ENCODE data around the gene ZFP62. TPM values are rescaled to one million over a fixed set of nuclear protein-coding genes. Genes with fewer than 3 reads are reported as not detected.
"Not testable (repeated sequence)": the region's sequence is repeated elsewhere in the genome, so short reads cannot be mapped to it uniquely, and the experiment has no call there.

The ZFP62 gene
- total RNA-seq, 8 experiments from 2014 or later = 26.0 to 57.3 (median 38.0) TPM

DNA sequence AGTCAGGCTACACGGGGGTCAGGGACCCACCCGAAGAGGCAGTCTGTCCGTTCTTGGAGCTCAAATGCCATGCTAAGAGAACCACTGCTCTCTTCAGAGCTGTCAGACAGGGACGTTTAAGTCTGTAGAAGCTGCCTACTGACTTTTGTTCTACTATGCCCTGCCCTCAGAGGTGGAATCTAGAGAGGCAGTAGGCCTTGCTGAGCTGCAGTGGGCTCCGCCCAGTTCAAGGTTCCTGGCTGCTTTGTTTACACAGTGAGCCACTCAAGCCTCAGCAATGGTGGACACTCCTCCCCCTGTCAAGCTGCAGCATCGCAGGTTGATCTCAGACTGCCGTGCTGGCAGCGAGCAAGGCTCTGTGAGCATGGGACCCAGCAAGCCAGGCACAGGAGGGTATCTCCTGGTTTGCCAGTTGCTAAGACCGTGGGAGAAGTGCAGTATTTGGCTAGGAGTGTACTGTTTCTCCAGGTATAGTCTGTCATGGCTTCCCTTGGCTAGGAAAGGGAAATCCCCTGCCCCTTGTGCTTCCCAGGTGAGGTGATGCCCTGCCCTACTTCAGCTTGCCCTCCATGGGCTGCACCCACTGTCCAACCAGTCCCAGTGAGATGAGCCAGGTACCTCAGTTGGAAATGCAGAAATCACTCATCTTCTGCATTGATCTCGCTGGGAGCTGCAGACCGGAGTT, 24.9 kb upstream of the ZFP62 start:
- H3K4me1 ChIP-seq (replicated peaks in 1 of 2); H3K4me3 ChIP-seq; H3K27ac ChIP-seq: not testable (repeated sequence)
- WGBS, 10 experiments = 0 to 80% (median 40%) methylated on average over 1 to 5 of the region's 11 CpGs; no CpG with 5 or more reads in 6 of the 10 experiments
- ATAC-seq (replicated peaks in 6 of 8) = peak in 7 of 8 experiments; percentile 31 to 63 (median 49)
- in situ Hi-C loops (cut with MboI; ENCODE audit: low pct_unique_long_range_greater_than_20kb in 2 of 9, low sequenced_read_pairs in 9 of 9, unreplicated experiment in 9 of 9) = loop anchor here in 1 of 9 experiments (25.0 kb wide), 1 partner anchor 126 kb away; no protein-coding TSS in a partner anchor

DNA sequence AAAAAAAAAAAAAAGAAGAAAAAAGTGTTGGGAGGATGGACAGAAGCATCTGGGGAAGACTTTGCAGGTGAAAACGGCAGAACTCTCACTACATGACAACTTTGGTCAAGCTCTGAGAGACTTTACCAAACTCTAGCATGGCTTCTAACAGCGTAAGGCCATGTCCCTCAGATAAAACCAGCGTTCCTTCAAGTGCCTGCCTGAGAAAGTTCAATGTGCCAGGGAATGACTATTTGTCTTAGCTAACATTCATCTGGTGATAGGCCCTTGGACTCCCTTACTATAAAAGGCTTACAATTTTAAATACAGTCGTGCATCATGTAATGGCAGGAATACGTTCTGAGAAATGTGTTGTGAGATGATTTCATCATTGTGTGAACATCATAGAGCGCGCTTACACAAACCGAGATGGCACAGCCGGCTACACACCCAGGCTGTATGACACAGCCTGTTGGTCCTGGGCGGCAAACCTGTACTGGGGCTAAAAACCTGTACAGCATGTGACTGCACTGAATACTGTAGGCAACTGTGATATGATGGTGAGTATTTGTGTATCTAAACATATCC, 14.9 kb upstream of the ZFP62 start:
- 20 to 94% (median 80%) methylated on average over 1 to 10 of the region's 10 CpGs; no CpG with 5 or more reads in 1 of the 10 experiments for WGBS, 10 experiments
- no peak overlapping the region for H3K27ac ChIP-seq
- no peak overlapping the region for H3K4me3 ChIP-seq
- in situ Hi-C loops (cut with MboI; ENCODE audit: low pct_unique_long_range_greater_than_20kb in 2 of 9, low sequenced_read_pairs in 9 of 9, unreplicated experiment in 9 of 9) = loop anchor here in 1 of 9 experiments (25.0 kb wide), 1 partner anchor 136 kb away; no protein-coding TSS in a partner anchor
- no peak for ATAC-seq (replicated peaks in 6 of 8)
- no peaks in the 10 kb centered on the region for H3K4me1 ChIP-seq (replicated peaks in 1 of 2)

DNA sequence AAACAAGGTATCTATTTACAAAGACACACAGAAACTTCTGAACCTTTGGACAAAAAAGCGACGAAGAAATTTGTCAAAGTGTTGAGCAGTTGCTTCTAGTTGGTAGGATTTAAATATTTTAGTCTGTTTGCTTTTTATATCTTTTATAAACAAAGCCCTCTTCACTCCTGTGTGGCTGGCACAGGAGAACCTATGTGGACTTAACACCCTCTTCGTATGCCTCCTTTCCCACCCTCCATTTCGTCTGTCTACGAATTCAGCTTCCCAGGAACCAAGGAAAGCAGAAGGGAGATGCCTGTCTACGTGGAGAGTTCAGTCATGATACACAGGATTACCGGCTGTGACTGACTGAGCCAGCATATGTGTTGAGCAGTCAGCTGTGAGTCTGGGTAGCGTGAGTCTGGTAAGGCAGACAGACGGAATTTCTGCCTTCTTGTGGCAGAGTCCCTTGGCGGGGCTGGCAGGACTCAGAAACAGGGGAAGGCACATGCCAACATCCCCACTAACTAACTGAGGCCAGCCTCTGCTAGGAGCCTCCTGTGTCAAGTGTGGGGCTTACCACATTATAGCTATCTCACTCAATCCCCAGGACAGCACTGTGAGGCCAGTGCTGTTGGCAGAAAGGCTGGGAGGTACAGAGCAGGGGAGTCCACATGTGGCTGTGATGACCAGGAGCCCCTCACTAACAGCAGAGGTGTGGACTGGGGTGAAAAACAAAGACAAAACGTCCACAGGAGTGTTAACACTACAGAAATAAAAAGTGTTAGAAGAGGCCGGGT, 13.9 kb upstream of the ZFP62 start:
- in situ Hi-C loops (cut with MboI; ENCODE audit: low pct_unique_long_range_greater_than_20kb in 2 of 9, low sequenced_read_pairs in 9 of 9, unreplicated experiment in 9 of 9) = loop anchor here in 1 of 9 experiments (25.0 kb wide), 1 partner anchor 137 kb away; no protein-coding TSS in a partner anchor
- WGBS, 10 experiments = 45 to 100% (median 77%) methylated on average over 1 to 11 of the region's 12 CpGs
- Histone ChIP-seq H3K4me1 (replicated peaks in 1 of 2) (no peaks in the 10 kb centered on the region), H3K4me3 (no peak overlapping the region), H3K27ac (no peak overlapping the region)
- ATAC-seq (replicated peaks in 6 of 8) = no peak

DNA sequence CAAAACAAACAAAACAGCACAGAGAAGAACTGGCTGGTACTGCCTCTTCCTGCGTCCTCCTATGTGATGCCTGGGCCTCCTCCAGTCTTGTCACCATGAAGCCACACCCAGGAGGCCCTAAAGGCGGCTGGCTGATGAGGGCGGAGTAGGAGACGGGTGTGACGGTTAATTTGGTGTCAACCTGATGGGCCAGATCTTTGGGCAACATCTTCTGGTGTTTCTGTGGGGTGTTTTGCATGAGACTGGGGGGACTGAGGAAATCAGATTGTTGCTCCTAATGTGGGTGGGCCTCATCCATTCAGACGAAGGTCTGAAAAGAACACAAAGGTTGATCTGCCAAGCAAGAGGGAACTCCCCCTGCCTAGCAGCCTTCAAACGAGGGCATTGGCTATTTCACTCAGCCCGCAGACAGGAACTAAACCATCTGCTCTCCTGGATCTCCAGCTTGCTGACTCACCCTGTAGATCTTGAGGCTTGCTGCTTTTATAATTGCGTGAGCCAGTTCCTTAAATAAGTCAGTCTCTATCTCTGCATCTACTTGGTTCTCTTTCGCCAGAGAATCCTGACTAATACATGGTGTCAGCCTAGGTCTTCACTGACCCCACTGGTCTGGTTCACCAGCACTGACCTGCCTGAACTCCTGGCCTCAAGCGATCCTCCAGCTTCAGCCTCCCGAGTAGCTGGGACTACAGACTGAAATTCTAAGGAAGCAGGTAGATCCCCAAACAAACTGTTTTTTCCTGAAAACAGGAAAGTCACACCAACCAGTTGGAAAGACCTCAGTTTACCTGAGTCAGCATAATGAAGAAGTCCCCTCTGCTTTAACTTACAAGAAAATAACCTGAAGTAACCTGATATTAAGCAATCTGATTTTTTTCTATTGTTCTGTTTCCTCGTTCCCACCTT, 12.8 kb upstream of the ZFP62 start:
- H3K27ac ChIP-seq = no peak overlapping the region
- ATAC-seq (replicated peaks in 6 of 8) = peak in 7 of 8 experiments; percentile 37 to 83 (median 52)

DNA sequence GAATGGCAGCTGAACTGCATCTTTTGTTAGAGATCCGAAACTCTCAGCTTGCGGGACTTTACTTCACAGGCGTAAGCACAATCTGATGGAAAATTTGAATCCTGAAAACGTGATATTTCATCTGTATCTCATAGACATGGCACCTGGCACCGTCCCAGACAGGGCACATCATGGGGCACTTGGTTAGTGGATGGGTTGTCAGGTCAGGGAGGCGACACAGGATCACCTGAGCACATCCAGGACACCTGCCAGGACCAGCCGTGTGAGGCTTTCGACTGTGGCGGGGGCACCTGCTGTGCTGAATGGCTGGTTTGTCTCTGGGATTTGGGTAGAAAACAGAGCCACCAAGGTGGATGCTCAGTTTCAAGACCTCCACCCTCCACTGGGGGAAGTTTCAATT, 11.3 kb upstream of the ZFP62 start:
- ATAC-seq (replicated peaks in 6 of 8) = no peak
- no peak overlapping the region for H3K4me3 ChIP-seq
- no peak overlapping the region for H3K27ac ChIP-seq
- in situ Hi-C loops (cut with MboI; ENCODE audit: low pct_unique_long_range_greater_than_20kb in 2 of 9, low sequenced_read_pairs in 9 of 9, unreplicated experiment in 9 of 9) = no loop called here
- 70 to 90% (median 80%) methylated on average over 1 to 2 of the region's 9 CpGs; no CpG with 5 or more reads in 7 of the 10 experiments for WGBS, 10 experiments
- H3K4me1 ChIP-seq (replicated peaks in 1 of 2) = no peaks in the 10 kb centered on the region

More for the DNA sequence above, 12.8 kb upstream of the ZFP62 start:
- WGBS, 10 experiments = 27 to 100% (median 59%) methylated on average over 1 to 7 of the region's 13 CpGs
- no peak overlapping the region for H3K4me3 ChIP-seq
- in situ Hi-C loops (cut with MboI; ENCODE audit: low pct_unique_long_range_greater_than_20kb in 2 of 9, low sequenced_read_pairs in 9 of 9, unreplicated experiment in 9 of 9) = no loop called here
- H3K4me1 ChIP-seq (replicated peaks in 1 of 2) = no peaks in the 10 kb centered on the region

DNA sequence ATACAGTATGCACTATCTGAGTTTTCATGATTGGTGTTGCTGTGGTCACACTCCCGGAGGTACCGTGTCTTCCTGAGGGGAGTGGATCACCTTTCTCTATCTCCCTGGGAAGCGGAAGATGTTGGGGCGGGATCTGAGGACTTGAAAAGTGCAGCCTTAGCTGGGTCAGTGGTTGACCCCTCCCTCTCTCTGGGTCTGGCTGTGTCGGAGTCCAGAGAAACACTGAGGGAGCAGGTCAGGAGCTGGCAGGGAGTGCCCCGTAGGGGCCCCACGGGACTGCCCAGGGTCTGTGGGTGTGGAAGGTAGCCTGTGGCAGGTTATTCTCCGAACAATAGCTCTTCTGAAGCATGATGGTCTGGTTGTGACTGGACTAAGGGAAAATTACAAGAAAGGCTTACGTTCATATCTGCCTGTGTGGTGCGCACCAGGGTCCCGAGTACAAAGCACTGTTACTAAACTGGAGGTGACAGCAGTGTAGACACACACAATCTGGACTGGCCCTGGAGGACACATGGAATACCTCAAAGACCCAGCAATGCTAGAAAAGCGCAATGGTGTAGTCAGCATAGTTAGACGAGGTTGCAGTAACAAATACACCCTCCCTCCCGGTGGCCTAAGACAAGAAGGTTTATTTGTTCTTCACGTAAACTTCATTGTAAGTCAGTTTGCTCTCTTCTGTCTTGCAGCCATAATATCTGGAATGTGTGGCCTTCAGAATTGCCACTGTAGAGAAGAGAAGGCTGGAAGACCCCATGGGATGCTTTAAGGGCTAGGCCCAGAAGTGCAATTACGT, 9.4 kb upstream of the ZFP62 start:
- no peak for ATAC-seq (replicated peaks in 6 of 8)
- no peak overlapping the region for H3K27ac ChIP-seq
- WGBS, 10 experiments = 45 to 100% (median 76%) methylated on average over 1 to 12 of the region's 16 CpGs

DNA sequence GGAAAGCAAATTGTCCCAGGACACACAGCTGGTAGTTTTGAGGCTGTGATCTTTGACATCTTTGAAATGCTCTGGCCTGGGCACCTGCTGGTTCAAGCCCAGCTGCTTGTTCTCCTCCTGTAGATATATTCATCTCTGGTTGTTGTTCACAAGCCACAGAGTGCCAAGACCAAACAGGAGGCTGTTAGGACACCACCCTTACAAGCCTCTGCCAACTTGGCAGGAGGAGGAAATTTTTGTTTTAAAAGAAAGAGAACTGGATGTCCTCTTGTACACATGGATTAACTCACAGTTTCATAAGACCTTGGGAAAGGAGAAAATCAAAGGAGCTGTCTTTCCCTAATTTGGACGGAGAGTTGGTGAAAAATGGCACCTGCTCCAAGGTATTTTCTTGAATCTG, 8.5 kb upstream of the ZFP62 start:
- Histone ChIP-seq H3K27ac (no peak overlapping the region), H3K4me1 (replicated peaks in 1 of 2) (no peaks in the 10 kb centered on the region), H3K4me3 (no peak overlapping the region)
- WGBS, 10 experiments = 0 to 100% (median 75%) methylated on average over 1 of the region's 1 CpG; no CpG with 5 or more reads in 6 of the 10 experiments
- in situ Hi-C loops (cut with MboI; ENCODE audit: low pct_unique_long_range_greater_than_20kb in 2 of 9, low sequenced_read_pairs in 9 of 9, unreplicated experiment in 9 of 9) = no loop called here
- no peak for ATAC-seq (replicated peaks in 6 of 8)

More for the DNA sequence above, 9.4 kb upstream of the ZFP62 start:
- H3K4me1 ChIP-seq (replicated peaks in 1 of 2) = no peaks in the 10 kb centered on the region
- in situ Hi-C loops (cut with MboI; ENCODE audit: low pct_unique_long_range_greater_than_20kb in 2 of 9, low sequenced_read_pairs in 9 of 9, unreplicated experiment in 9 of 9) = no loop called here
- no peak overlapping the region for H3K4me3 ChIP-seq

DNA sequence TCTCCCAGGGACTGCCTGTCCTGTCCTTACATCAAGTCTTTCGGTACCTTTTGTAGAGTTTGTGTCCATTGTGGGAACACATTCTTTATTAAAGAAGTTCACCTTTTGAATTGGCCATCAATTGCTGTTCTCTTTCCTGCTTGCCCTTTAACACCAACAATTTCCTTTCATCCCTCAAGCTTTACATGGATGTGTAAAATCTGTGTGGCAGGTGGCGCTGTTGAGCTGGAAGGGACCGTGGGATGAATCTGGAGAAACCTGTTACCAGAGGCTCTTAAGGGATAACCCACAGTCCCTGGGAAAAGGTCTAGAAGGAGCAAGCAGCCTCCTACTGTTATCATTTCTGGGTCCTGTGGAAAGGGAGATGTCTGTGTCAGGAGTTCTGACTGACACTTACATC, 7.9 kb upstream of the ZFP62 start:
- 0% methylated on average over 1 to 3 of the region's 3 CpGs; no CpG with 5 or more reads in 1 of the 10 experiments for WGBS, 10 experiments
- no peaks in the 10 kb centered on the region for H3K4me1 ChIP-seq (replicated peaks in 1 of 2)

DNA sequence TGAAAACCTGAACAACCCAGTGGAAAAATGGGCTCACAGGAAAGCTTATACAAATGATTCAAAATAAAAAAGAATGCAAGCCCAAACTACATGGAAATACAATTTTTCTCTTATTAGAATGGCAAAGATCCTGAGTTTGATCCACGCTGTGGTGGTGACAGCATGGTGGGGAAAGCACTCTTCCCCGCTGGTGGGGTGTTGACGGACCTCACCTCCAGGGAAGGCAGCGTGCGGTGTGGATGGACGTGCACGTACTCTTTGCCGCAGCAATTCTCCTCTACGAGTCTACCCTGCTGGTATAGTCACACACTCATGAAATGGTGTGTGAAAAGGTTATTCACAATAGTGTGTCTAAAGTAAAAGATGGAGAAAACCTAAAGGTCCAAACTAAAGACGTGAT, 5.9 kb upstream of the ZFP62 start:
- Histone ChIP-seq H3K4me1 (replicated peaks in 1 of 2) (no peaks in the 10 kb centered on the region), H3K27ac (no peak overlapping the region), H3K4me3 (no peak overlapping the region)
- 60 to 100% (median 78%) methylated on average over 1 to 8 of the region's 10 CpGs; no CpG with 5 or more reads in 1 of the 10 experiments for WGBS, 10 experiments
- ATAC-seq (replicated peaks in 6 of 8) = no peak
- in situ Hi-C loops (cut with MboI; ENCODE audit: low pct_unique_long_range_greater_than_20kb in 2 of 9, low sequenced_read_pairs in 9 of 9, unreplicated experiment in 9 of 9) = no loop called here

More for the DNA sequence above, 7.9 kb upstream of the ZFP62 start:
- no peak overlapping the region for H3K27ac ChIP-seq
- in situ Hi-C loops (cut with MboI; ENCODE audit: low pct_unique_long_range_greater_than_20kb in 2 of 9, low sequenced_read_pairs in 9 of 9, unreplicated experiment in 9 of 9) = no loop called here
- peak; percentile 74 to 98 (median 86) for ATAC-seq (replicated peaks in 6 of 8)
- no peak overlapping the region for H3K4me3 ChIP-seq

DNA sequence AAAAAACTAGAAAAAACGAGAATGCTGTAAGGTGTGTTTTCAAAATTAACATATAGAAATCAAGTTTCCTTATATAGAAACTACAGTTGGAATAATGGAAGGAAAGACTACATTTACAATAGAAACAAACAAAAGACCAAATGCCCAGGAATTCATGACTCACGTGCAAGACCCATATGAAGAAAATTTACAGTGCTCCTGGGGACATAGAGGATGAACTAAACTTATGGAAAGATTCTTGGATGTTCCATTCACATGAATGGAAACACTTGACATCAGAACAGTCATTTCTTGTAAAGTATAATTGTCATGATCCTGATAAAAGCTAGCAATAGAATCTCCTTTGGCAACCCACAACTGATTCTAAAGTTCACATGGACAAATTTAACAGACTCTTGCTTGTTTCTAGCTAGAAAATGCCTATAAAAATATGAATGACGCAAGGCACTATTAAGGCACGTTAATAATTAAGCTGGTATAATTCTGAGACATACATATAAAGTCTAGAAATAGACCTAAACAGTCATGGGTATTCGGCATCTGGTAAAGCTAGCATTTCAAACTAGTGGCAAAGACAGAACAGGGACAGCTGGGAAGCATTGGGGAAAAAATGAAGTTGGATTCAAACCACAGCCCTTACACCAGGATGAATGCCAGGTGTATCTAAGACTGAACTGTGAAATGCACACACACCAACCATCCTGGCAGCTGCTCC, 5.1 kb upstream of the ZFP62 start:
- no peak for ATAC-seq (replicated peaks in 6 of 8)
- in situ Hi-C loops (cut with MboI; ENCODE audit: low pct_unique_long_range_greater_than_20kb in 2 of 9, low sequenced_read_pairs in 9 of 9, unreplicated experiment in 9 of 9) = no loop called here
- H3K4me1 ChIP-seq (replicated peaks in 1 of 2) = no peaks in the 10 kb centered on the region
- 11 to 73% (median 59%) methylated on average over 2 to 5 of the region's 5 CpGs for WGBS, 10 experiments
- H3K4me3 ChIP-seq = no peak overlapping the region
- H3K27ac ChIP-seq = no peak overlapping the region

DNA sequence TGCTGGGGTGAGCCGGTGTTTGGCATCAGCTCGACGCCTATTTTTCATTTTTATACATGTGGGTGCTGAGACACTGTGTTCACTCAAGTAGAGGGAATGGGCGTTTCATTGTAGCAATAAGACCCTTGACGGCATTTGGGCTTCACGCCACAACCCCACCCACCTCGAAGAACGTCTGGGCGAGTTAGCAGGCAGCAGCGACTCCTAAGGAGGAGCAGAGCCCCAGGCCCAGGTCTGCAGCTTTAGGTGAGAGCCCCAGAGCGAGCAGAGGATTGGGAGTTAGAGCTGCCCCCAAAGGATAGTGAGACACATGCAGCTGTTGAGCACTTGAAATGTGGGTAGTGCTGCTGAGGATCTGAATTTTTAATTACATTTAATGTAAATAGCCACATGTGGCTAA, 1.6 kb upstream of the ZFP62 start:
- H3K27ac ChIP-seq = no peak overlapping the region
- in situ Hi-C loops (cut with MboI; ENCODE audit: low pct_unique_long_range_greater_than_20kb in 2 of 9, low sequenced_read_pairs in 9 of 9, unreplicated experiment in 9 of 9) = no loop called here
- ATAC-seq (replicated peaks in 6 of 8) = no peak

More for the DNA sequence above, 1.6 kb upstream of the ZFP62 start:
- Histone ChIP-seq H3K4me3 (no peak overlapping the region), H3K4me1 (replicated peaks in 1 of 2) (peaks cover 0 to 6% of the 10 kb centered on the region in 2 donors)
- WGBS, 10 experiments = 17 to 100% (median 57%) methylated on average over 3 to 8 of the region's 11 CpGs; no CpG with 5 or more reads in 2 of the 10 experiments
